Measurements from ENCODE around the gene PCNT.

GRCh38 chr21:46285206-46285661 lies 38.7 kb upstream of the PCNT start, which contains the start of gene MCM3AP:
- TF ChIP-seq CTCF (IDR thresholded peaks at IDR 0.05; ENCODE audit: low read depth, low read length, poor library complexity, severe bottlenecking), result no peak
- no peak for TF ChIP-seq EZH2phosphoT487 (IDR thresholded peaks at IDR 0.05; ENCODE audit: borderline replicate concordance, low read length)

All from DOHH2 (cell line).